HCT116 (cell line): ENCODE data around the gene AADACL3.

ENCODE experiments used
- CBX3 ChIP-seq: IDR thresholded peaks from 2 replicates; pipeline ENCODE4 v1.6.1; 2012; ENCODE audit warnings: low read depth
- CEBPB ChIP-seq: IDR thresholded peaks from 2 replicates; pipeline ENCODE4 v1.6.1; 2012; ENCODE audit warnings: low read depth
- CTCF ChIP-seq, 3 experiments: fragments of 200-600 bp in 1 of 3; sonication (generic) in 1 of 3; IDR thresholded peaks in 2 of 3; conservative IDR thresholded peaks in 1 of 3; 2 replicates each; pipeline ENCODE4 v1.5.1; 2012 to 2017; ENCODE audit warnings: low read depth in 2 of 3, low read length in 2 of 3, antibody characterized with exemption in 1 of 3, borderline replicate concordance in 1 of 3, control low read depth in 1 of 3, mild to moderate bottlenecking in 1 of 3, mixed read lengths in 1 of 3, mixed run types in 1 of 3, moderate library complexity in 1 of 3; ENCODE audit not compliant: insufficient read depth in 1 of 3
- FOSL1 ChIP-seq: IDR thresholded peaks from 2 replicates; pipeline ENCODE4 v1.6.1; 2012; ENCODE audit warnings: low read depth
- POLR2A ChIP-seq: IDR thresholded peaks from 2 replicates; pipeline ENCODE4 v1.7.0; 2011; ENCODE audit warnings: borderline replicate concordance; ENCODE audit not compliant: insufficient read depth, insufficient read length; ENCODE audit errors: extremely low read depth
- POLR2AphosphoS5 ChIP-seq: IDR thresholded peaks from 2 replicates; pipeline ENCODE4 v1.6.1; 2011; ENCODE audit warnings: mild to moderate bottlenecking, low read depth, low read length, moderate library complexity
- REST ChIP-seq: IDR thresholded peaks from 2 replicates; pipeline ENCODE4 v1.6.1; 2012; ENCODE audit warnings: low read depth
- SP1 ChIP-seq: IDR thresholded peaks from 2 replicates; pipeline ENCODE4 v1.6.1; 2012; ENCODE audit warnings: low read depth
- ZNF274 ChIP-seq: fragments of 200-500 bp; sonication (Bioruptor generic); IDR thresholded peaks from 2 replicates; pipeline ENCODE4 v1.6.1; 2014; ENCODE audit warnings: mild to moderate bottlenecking, low read depth, low read length, inconsistent platforms

DNA sequence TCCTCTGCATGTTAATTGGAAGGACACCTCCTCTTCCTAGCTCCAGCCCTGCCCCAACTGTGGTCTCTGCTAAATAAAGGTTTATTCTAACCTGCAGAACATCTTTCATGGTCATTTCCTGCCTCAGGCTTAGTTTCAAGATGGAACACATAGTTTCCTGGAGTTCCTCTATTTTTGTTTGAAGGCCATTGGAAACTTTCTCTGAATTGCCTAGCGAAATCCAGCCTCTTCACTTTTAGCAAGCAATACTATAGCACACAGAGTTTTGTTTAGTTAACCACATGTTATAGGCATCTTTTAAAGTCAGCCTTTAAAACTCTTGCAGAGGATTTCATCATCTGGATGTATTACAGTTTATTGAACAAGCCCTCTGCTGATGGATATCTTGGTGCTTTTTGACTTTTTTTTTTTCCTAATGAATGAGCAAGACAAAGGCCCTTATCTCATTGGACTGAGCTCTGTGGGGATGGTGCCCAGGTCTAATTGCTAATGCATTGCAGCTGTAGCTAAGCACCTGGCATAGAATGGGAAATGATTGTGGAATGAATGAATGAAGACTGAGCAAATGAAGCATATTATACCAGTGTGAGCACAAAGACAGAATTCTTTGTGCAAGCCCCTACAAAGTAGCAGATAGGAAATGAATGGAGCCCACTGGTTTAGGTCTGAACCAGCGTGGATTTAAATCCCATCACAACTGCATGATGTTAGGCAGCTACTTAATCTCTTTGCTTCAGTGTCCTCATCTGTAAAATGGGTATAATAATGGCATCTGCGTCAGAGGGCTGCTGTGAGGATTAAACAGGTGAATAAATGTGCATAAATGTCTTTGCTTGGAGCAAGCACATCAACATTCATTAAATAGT, 29.4 kb downstream of the AADACL3 start:
- TF ChIP-seq CEBPB: peak; percentile 79
- no peak for TF ChIP-seq POLR2A
- no peak for TF ChIP-seq CTCF (IDR thresholded peaks at IDR 0.05 in 2 of 3, conservative IDR thresholded peaks at IDR 0.05 in 1 of 3; ENCODE audit: borderline replicate concordance in 1 of 3, insufficient read depth in 1 of 3, low read depth in 2 of 3, low read length in 2 of 3)
- TF ChIP-seq CBX3: no peak
- TF ChIP-seq POLR2AphosphoS5: no peak
- no peak for TF ChIP-seq SP1
- no peak for TF ChIP-seq FOSL1
- TF ChIP-seq ZNF274: no peak
- no peak for TF ChIP-seq REST
